Smooth muscle cell (in vitro differentiated cells): Measurements from ENCODE around the gene TMEM14B. TPM values are rescaled to one million over a fixed set of nuclear protein-coding genes. Genes with fewer than 3 reads are reported as not detected.
"Not testable (repeated sequence)": the region's sequence is repeated elsewhere in the genome, so short reads cannot be mapped to it uniquely, and the experiment has no call there.

Experiments
- DNase-seq: peaks from one replicate; lab custom pipeline; 2025; ENCODE audit not compliant: unreplicated experiment; lab: John Stamatoyannopoulos, UW
- H2AFZ ChIP-seq: fragments of 200-600 bp; sonication (generic); 2 replicates; pipeline ENCODE4 v1.6.0; 2016; ENCODE audit warnings: antibody characterized with exemption, low read depth, mild to moderate bottlenecking
- H3F3A ChIP-seq: fragments of 200-600 bp; sonication (generic); 2 replicates; pipeline ENCODE4 v1.6.0; 2017; ENCODE audit warnings: antibody characterized with exemption, low read depth
- H3K27ac ChIP-seq: fragments of 200-600 bp; sonication (generic); 2 replicates; pipeline ENCODE4 v1.5.1; 2016; ENCODE audit warnings: low read depth, mild to moderate bottlenecking
- H3K27me3 ChIP-seq: fragments of 200-600 bp; sonication (generic); 2 replicates; pipeline ENCODE4 v1.6.1; 2016; ENCODE audit warnings: low read depth, mild to moderate bottlenecking
- H3K36me3 ChIP-seq: fragments of 200-600 bp; sonication (generic); 2 replicates; pipeline ENCODE4 v1.5.1; 2016; ENCODE audit warnings: low read depth
- H3K4me1 ChIP-seq: fragments of 200-600 bp; sonication (generic); 2 replicates; pipeline ENCODE4 v1.5.1; 2016; ENCODE audit warnings: low read depth
- H3K4me2 ChIP-seq: fragments of 200-600 bp; sonication (generic); 2 replicates; pipeline ENCODE4 v1.6.0; 2016; ENCODE audit warnings: mild to moderate bottlenecking
- H3K4me3 ChIP-seq: fragments of 200-600 bp; sonication (generic); 2 replicates; pipeline ENCODE4 v1.5.1; 2016; ENCODE audit warnings: mild to moderate bottlenecking
- H3K79me2 ChIP-seq: fragments of 200-600 bp; sonication (generic); 2 replicates; pipeline ENCODE4 v1.6.0; 2016; ENCODE audit warnings: low read depth, mild to moderate bottlenecking
- H3K9ac ChIP-seq: fragments of 200-600 bp; sonication (generic); 2 replicates; pipeline ENCODE4 v1.6.0; 2016; ENCODE audit warnings: low read depth
- H3K9me3 ChIP-seq: fragments of 200-600 bp; sonication (generic); replicated peaks from 2 replicates; pipeline ENCODE4 v1.5.1; 2016; ENCODE audit warnings: low read depth
- H4K20me1 ChIP-seq: fragments of 200-600 bp; sonication (generic); 2 replicates; pipeline ENCODE4 v1.6.0; 2016; ENCODE audit warnings: low read depth
- WGBS: methylation state at CpG from one replicate; pipeline ENCODE4 v1.1.7; 2016; ENCODE audit warnings: low lambda C conversion rate; 5-methylcytosine and 5-hydroxymethylcytosine counted together
- polyA plus RNA-seq: library from polyadenylated mRNA; unstranded; fragments of >200 nt; fragmentation: Nextera tagmentation; extraction: Ambion mirVana; gene quantifications from 2 replicates; pipeline ENCODE4 v1.2.1, GENCODE V29; 2016
- total RNA-seq: library from RNA; depleted of rRNA; stranded (reverse); fragments of >200 nt; gene quantifications from 2 replicates; pipeline ENCODE4 v1.2.3, GENCODE V29; 2014
- TF ChIP-seq, protein P1 (sequence below): fragments of 200-600 bp; sonication (generic); IDR thresholded peaks from 2 replicates; pipeline ENCODE4 v1.5.1; 2017; ENCODE audit warnings: borderline replicate concordance, mild to moderate bottlenecking, antibody characterized with exemption; ENCODE audit not compliant: insufficient read depth, poor library complexity, severe bottlenecking

TMEM14B gene
- total and polyA plus RNA-seq, 2 experiments from 2014 or later = 72.2 to 95.4 TPM

GRCh38 chr6:10720265-10720959, 27.2 kb upstream of the TMEM14B start:
- H3K4me1 ChIP-seq = peaks cover 28% of the 10 kb centered on the region
- peaks cover 12% of the 10 kb centered on the region for H3K79me2 ChIP-seq
- H3K4me2 ChIP-seq = no peak overlapping the region
- H3F3A ChIP-seq = peaks cover 13% of the 10 kb centered on the region
- WGBS = 99% methylated on average over 49 of the region's 49 CpGs
- H3K9ac ChIP-seq = no peak overlapping the region
- H3K36me3 ChIP-seq = no peaks in the 10 kb centered on the region
- no peak for DNase-seq
- H3K4me3 ChIP-seq = no peak overlapping the region
- H3K9me3 ChIP-seq = no peaks in the 10 kb centered on the region
- H4K20me1 ChIP-seq = no peaks in the 10 kb centered on the region
- no peak overlapping the region for H2AFZ ChIP-seq
- TF ChIP-seq, protein P1, sequence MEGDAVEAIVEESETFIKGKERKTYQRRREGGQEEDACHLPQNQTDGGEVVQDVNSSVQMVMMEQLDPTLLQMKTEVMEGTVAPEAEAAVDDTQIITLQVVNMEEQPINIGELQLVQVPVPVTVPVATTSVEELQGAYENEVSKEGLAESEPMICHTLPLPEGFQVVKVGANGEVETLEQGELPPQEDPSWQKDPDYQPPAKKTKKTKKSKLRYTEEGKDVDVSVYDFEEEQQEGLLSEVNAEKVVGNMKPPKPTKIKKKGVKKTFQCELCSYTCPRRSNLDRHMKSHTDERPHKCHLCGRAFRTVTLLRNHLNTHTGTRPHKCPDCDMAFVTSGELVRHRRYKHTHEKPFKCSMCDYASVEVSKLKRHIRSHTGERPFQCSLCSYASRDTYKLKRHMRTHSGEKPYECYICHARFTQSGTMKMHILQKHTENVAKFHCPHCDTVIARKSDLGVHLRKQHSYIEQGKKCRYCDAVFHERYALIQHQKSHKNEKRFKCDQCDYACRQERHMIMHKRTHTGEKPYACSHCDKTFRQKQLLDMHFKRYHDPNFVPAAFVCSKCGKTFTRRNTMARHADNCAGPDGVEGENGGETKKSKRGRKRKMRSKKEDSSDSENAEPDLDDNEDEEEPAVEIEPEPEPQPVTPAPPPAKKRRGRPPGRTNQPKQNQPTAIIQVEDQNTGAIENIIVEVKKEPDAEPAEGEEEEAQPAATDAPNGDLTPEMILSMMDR = no peak
- H3K27ac ChIP-seq = no peak overlapping the region
- H3K27me3 ChIP-seq = no peaks in the 10 kb centered on the region

DNA sequence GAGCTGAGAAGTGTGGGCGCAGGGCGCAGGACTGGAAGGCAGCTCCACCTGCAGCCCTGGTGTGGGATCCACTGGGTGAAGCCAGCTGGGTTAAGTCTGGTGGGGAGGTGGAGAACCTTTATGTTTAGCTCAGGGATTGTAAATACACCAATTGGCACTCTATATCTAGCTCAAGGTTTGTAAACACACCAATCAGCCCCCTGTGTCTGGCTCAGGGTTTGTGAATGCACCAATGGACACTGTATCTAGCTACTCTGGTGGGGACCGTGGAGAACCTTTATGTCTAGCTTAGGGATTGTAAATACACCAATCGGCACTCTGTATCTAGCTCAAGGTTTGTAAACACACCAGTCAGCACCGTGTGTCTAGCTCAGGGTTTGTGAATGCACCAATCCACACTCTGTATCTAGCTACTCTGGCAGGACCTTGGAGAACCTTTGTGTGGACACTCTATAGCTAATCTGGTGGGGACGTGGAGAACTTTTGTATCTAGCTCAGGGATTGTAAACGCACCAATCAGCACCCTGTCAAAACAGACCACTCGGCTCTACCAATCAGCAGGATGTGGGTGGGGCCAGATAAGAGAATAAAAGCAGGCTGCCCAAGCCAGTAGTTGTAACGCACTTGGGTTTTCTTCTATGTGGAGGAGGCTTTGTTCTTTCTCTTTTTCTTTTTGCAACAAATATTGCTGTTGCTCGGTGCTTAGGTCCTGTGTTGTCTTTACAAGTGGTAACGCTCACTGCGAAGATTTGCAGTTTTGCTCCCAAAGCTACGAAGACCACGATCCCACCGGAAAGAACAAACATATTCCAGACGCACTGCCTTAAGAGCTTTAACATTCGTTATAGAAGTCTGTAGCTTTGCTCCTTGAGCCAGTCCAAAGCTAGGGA, 26.4 kb upstream of the TMEM14B start:
- peak overlapping the region; percentile 82 for H2AFZ ChIP-seq
- H3K4me2 ChIP-seq = peak overlapping the region; percentile 90
- H3K4me1 ChIP-seq = peaks cover 28% of the 10 kb centered on the region
- H3K27ac ChIP-seq = peak overlapping the region; percentile 77
- H3K36me3 ChIP-seq, H3K27me3 ChIP-seq, H3K9me3 ChIP-seq, H4K20me1 ChIP-seq, DNase-seq, H3K4me3 ChIP-seq: not testable (repeated sequence)
- H3K79me2 ChIP-seq = peaks cover 12% of the 10 kb centered on the region
- peak overlapping the region; percentile 37 for H3K9ac ChIP-seq
- H3F3A ChIP-seq = peaks cover 13% of the 10 kb centered on the region
- 59% methylated on average over 17 of the region's 17 CpGs for WGBS

DNA sequence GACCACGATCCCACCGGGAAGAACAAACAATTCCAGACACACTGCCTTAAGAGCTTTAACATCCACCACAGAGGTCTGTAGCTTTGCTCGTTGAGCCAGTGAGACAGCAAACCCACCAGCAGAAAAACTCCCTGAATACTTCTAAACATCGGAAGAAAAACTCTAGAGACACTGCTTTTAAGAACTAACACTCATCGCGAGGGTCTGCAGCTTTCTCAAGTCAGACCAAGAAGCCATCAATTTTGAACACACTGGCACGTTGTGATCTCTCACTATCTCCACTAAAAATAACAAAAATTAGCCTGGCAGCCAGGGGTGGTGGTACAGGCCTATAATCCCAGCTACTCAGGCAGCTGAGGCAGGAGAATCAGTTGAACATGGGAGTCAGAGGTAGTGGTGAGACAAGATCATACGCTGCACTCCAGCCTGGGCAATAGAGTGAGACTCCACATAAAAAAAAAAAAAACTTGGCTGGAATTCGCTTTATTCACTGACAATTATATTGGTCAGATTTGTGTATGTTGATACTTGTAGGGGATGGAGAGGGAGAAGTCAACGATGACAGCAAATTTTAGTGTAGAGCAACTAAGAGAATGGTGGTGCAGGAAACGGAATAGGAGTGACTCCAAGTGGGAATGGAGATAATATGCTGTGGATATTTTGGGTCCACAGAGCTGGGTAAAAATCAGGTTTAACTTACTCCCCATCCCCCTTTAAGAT, 25.6 kb upstream of the TMEM14B start:
- Histone ChIP-seq H3K4me1 (peaks cover 28% of the 10 kb centered on the region), H3K4me2 (peak overlapping the region; percentile 90), H3K9me3 (no peaks in the 10 kb centered on the region), H3F3A (peaks cover 13% of the 10 kb centered on the region), H2AFZ (peak overlapping the region; percentile 82), H4K20me1 (no peaks in the 10 kb centered on the region), H3K9ac (peak overlapping the region; percentile 37), H3K79me2 (peaks cover 12% of the 10 kb centered on the region), H3K27ac (peak overlapping the region; percentile 77), H3K27me3 (no peaks in the 10 kb centered on the region), H3K4me3 (peak overlapping the region; percentile 79), H3K36me3 (peaks cover 8% of the 10 kb centered on the region)
- no peak for DNase-seq
- 61% methylated on average over 11 of the region's 11 CpGs for WGBS
- TF ChIP-seq, protein P1 = no peak

DNA sequence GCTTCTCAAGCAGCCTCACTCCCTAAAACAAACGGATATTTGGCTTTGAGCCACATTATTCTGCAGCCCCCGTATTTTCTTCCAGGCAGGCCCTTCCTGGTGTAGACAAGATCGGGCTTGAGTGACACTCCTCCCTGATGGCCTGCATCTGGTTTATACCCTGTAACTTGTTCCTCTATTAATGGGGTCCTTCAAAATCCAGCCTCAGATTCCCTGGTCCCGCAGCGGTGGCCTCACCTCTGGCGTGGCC, 25.1 kb upstream of the TMEM14B start:
- Histone ChIP-seq H3K36me3 (peaks cover 8% of the 10 kb centered on the region), H3K4me3 (peak overlapping the region; percentile 79), H2AFZ (peak overlapping the region; percentile 82), H3K27ac (peak overlapping the region; percentile 77), H4K20me1 (no peaks in the 10 kb centered on the region), H3K79me2 (peaks cover 12% of the 10 kb centered on the region), H3K4me2 (peak overlapping the region; percentile 90), H3F3A (peaks cover 13% of the 10 kb centered on the region), H3K27me3 (no peaks in the 10 kb centered on the region), H3K9me3 (no peaks in the 10 kb centered on the region), H3K9ac (peak overlapping the region; percentile 28), H3K4me1 (peaks cover 28% of the 10 kb centered on the region)
- TF ChIP-seq, protein P1 = no peak
- WGBS = 9% methylated on average over 6 of the region's 6 CpGs
- DNase-seq = no peak
